ENCODE data around the gene ARID1B.

The ARID1B gene

GRCh38 chr6:157087974-157088373 is 310.8 kb downstream of the ARID1B start:
- ChIA-PET POLR2A (no interaction called here), CTCF (interaction anchor here (2.0 to 2.8 kb wide), 2 partner anchors 9 to 41 kb away, joined by 5 to 10 read pairs; no protein-coding TSS in a partner anchor)
- H3K27me3 ChIP-seq (replicated peaks in 2 of 5; ENCODE audit: control insufficient read depth in 4 of 5, insufficient read depth in 5 of 5, low read length in 4 of 5) = no peaks in the 10 kb centered on the region
- no peak overlapping the region for H3K27ac ChIP-seq (ENCODE audit: insufficient read depth in 1 of 2, low read depth in 1 of 2, low read length in 2 of 2, poor library complexity in 1 of 2, severe bottlenecking in 2 of 2)
- no peak for DNase-seq
- 100% methylated on average over 2 of the region's 2 CpGs for WGBS (ENCODE audit: insufficient coverage)
- peaks cover 0 to 12% (median 0%) of the 10 kb centered on the region in 4 experiments for H3K4me1 ChIP-seq (ENCODE audit: control extremely low read depth in 1 of 4, control insufficient read depth in 4 of 4, insufficient read depth in 4 of 4, low read length in 3 of 4)
- peaks cover 10 to 47% (median 29%) of the 10 kb centered on the region in 4 experiments for H3K36me3 ChIP-seq (ENCODE audit: control insufficient read depth in 4 of 4, insufficient read depth in 4 of 4, low read length in 3 of 4)
- H3K4me3 ChIP-seq (ENCODE audit: control insufficient read depth in 1 of 7, extremely low read depth in 1 of 7, insufficient read depth in 4 of 7, low read depth in 2 of 7, low read length in 6 of 7) = no peak overlapping the region
- H3K9me3 ChIP-seq (ENCODE audit: control extremely low read depth in 1 of 5, control insufficient read depth in 4 of 5, insufficient read depth in 2 of 5, low read depth in 1 of 5, low read length in 4 of 5) = no peaks in the 10 kb centered on the region

DNA sequence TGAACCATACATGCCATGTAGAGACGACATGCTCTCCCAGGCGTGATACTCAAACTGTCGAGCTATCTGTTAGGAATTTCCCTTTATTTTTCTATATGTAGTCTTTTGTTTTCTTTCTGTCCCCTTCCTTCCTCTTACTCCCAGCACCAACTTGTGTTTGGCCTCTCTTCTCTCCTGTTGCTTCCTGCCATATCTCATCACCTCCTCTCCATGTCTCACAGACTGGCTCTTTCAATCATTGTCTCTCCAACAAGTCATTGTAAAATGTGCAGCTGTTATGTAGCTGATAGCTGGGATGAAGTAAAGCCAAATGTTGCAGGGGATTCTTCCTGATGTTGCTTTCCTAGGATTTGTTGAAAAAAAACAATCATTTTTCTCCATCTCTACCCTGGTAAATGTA is 311.7 kb downstream of the ARID1B start:
- ChIA-PET POLR2A (no interaction called here), CTCF (interaction anchor here (1.1 to 2.8 kb wide), 2 partner anchors 9 to 10 kb away, joined by 3 to 10 read pairs; no protein-coding TSS in a partner anchor)
- peaks cover 0 to 12% (median 0%) of the 10 kb centered on the region in 4 experiments for H3K4me1 ChIP-seq (ENCODE audit: control extremely low read depth in 1 of 4, control insufficient read depth in 4 of 4, insufficient read depth in 4 of 4, low read length in 3 of 4)
- no peak for DNase-seq
- H3K4me3 ChIP-seq (ENCODE audit: control insufficient read depth in 1 of 7, extremely low read depth in 1 of 7, insufficient read depth in 4 of 7, low read depth in 2 of 7, low read length in 6 of 7) = no peak overlapping the region
- no CpG with 5 or more reads among the region's 3 CpGs for WGBS (ENCODE audit: insufficient coverage)
- no peaks in the 10 kb centered on the region for H3K9me3 ChIP-seq (ENCODE audit: control extremely low read depth in 1 of 5, control insufficient read depth in 4 of 5, insufficient read depth in 2 of 5, low read depth in 1 of 5, low read length in 4 of 5)
- H3K27me3 ChIP-seq (replicated peaks in 2 of 5; ENCODE audit: control insufficient read depth in 4 of 5, insufficient read depth in 5 of 5, low read length in 4 of 5) = no peaks in the 10 kb centered on the region
- H3K36me3 ChIP-seq (ENCODE audit: control insufficient read depth in 4 of 4, insufficient read depth in 4 of 4, low read length in 3 of 4) = peaks cover 12 to 49% (median 30%) of the 10 kb centered on the region in 4 experiments
- no peak overlapping the region for H3K27ac ChIP-seq (ENCODE audit: insufficient read depth in 1 of 2, low read depth in 1 of 2, low read length in 2 of 2, poor library complexity in 1 of 2, severe bottlenecking in 2 of 2)

DNA sequence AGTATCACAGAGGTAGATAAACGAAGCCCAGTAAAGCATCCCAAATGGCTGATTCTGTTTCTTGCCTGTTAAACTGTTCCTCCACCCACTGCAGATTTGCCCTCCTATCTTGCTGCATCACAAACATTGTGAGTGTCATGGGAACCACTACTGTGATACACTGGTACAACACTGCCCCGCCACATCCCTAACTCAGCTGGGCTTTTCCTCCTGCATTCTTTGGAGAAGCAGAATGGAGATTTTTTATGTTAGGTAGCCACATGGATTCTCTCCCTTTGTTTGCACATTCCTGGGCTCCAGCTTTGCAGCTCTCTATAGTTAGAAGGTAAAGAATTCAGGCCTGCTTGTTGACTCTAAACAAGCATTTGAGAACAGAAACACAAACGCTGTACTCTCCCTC is 312.1 kb downstream of the ARID1B start:
- POLR2A ChIA-PET = no interaction called here
- no peak for DNase-seq
- WGBS (ENCODE audit: insufficient coverage) = 100% methylated on average over 2 of the region's 3 CpGs
- Histone ChIP-seq H3K4me3 (ENCODE audit: control insufficient read depth in 1 of 7, extremely low read depth in 1 of 7, insufficient read depth in 4 of 7, low read depth in 2 of 7, low read length in 6 of 7) (no peak overlapping the region), H3K36me3 (ENCODE audit: control insufficient read depth in 4 of 4, insufficient read depth in 4 of 4, low read length in 3 of 4) (peaks cover 12 to 52% (median 32%) of the 10 kb centered on the region in 4 experiments), H3K9me3 (ENCODE audit: control extremely low read depth in 1 of 5, control insufficient read depth in 4 of 5, insufficient read depth in 2 of 5, low read depth in 1 of 5, low read length in 4 of 5) (no peaks in the 10 kb centered on the region), H3K27ac (ENCODE audit: insufficient read depth in 1 of 2, low read depth in 1 of 2, low read length in 2 of 2, poor library complexity in 1 of 2, severe bottlenecking in 2 of 2) (no peak overlapping the region), H3K27me3 (replicated peaks in 2 of 5; ENCODE audit: control insufficient read depth in 4 of 5, insufficient read depth in 5 of 5, low read length in 4 of 5) (no peaks in the 10 kb centered on the region), H3K4me1 (ENCODE audit: control extremely low read depth in 1 of 4, control insufficient read depth in 4 of 4, insufficient read depth in 4 of 4, low read length in 3 of 4) (peaks cover 0 to 12% (median 0%) of the 10 kb centered on the region in 4 experiments)
- CTCF ChIA-PET = interaction anchor here (1.1 to 2.8 kb wide), 3 partner anchors 9 to 53 kb away, joined by 3 to 10 read pairs (median 5); no protein-coding TSS in a partner anchor

DNA sequence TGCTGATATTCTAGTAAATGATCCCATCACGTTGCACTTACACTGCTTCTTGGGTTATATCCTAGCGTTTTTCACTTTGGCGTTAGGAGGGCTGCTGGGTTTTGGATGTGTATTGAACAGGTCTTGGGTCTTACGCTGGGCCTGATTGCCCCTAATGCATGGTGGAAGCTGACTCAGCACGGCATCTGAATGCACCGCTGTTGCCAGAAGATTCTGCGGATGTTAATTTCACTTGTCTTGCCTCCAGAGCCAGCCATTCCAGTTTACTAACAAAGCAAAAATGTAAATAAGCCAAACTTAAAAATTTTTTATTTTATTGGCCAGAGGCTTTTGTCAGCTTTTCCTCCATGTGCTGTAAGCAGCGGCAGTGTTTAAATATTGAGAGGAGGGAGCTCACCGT is 312.7 kb downstream of the ARID1B start:
- Histone ChIP-seq H3K4me1 (ENCODE audit: control extremely low read depth in 1 of 4, control insufficient read depth in 4 of 4, insufficient read depth in 4 of 4, low read length in 3 of 4) (peaks cover 0 to 12% (median 0%) of the 10 kb centered on the region in 4 experiments), H3K36me3 (ENCODE audit: control insufficient read depth in 4 of 4, insufficient read depth in 4 of 4, low read length in 3 of 4) (peaks cover 12 to 50% (median 29%) of the 10 kb centered on the region in 4 experiments), H3K4me3 (ENCODE audit: control insufficient read depth in 1 of 7, extremely low read depth in 1 of 7, insufficient read depth in 4 of 7, low read depth in 2 of 7, low read length in 6 of 7) (no peak overlapping the region), H3K27ac (ENCODE audit: insufficient read depth in 1 of 2, low read depth in 1 of 2, low read length in 2 of 2, poor library complexity in 1 of 2, severe bottlenecking in 2 of 2) (no peak overlapping the region), H3K27me3 (replicated peaks in 2 of 5; ENCODE audit: control insufficient read depth in 4 of 5, insufficient read depth in 5 of 5, low read length in 4 of 5) (no peaks in the 10 kb centered on the region), H3K9me3 (ENCODE audit: control extremely low read depth in 1 of 5, control insufficient read depth in 4 of 5, insufficient read depth in 2 of 5, low read depth in 1 of 5, low read length in 4 of 5) (no peaks in the 10 kb centered on the region)
- ChIA-PET POLR2A (no interaction called here), CTCF (interaction anchor here (0.8 to 1.5 kb wide), 3 partner anchors 8 to 54 kb away, joined by 3 to 5 read pairs (median 4); no protein-coding TSS in a partner anchor)
- no peak for DNase-seq
- WGBS (ENCODE audit: insufficient coverage) = 97% methylated on average over 5 of the region's 9 CpGs

GRCh38 chr6:157090736-157091135 is 313.6 kb downstream of the ARID1B start:
- POLR2A ChIA-PET = no interaction called here
- no peak overlapping the region for H3K27ac ChIP-seq (ENCODE audit: insufficient read depth in 1 of 2, low read depth in 1 of 2, low read length in 2 of 2, poor library complexity in 1 of 2, severe bottlenecking in 2 of 2)
- WGBS (ENCODE audit: insufficient coverage) = 98% methylated on average over 7 of the region's 9 CpGs
- no peaks in the 10 kb centered on the region for H3K9me3 ChIP-seq (ENCODE audit: control extremely low read depth in 1 of 5, control insufficient read depth in 4 of 5, insufficient read depth in 2 of 5, low read depth in 1 of 5, low read length in 4 of 5)
- DNase-seq = no peak
- H3K36me3 ChIP-seq (ENCODE audit: control insufficient read depth in 4 of 4, insufficient read depth in 4 of 4, low read length in 3 of 4) = peaks cover 12 to 49% (median 23%) of the 10 kb centered on the region in 4 experiments
- H3K4me3 ChIP-seq (ENCODE audit: control insufficient read depth in 1 of 7, extremely low read depth in 1 of 7, insufficient read depth in 4 of 7, low read depth in 2 of 7, low read length in 6 of 7) = no peak overlapping the region
- CTCF ChIA-PET = interaction anchor here (0.8 to 1.5 kb wide), 3 partner anchors 8 to 54 kb away, joined by 3 to 5 read pairs (median 4); no protein-coding TSS in a partner anchor
- H3K27me3 ChIP-seq (replicated peaks in 2 of 5; ENCODE audit: control insufficient read depth in 4 of 5, insufficient read depth in 5 of 5, low read length in 4 of 5) = no peaks in the 10 kb centered on the region
- H3K4me1 ChIP-seq (ENCODE audit: control extremely low read depth in 1 of 4, control insufficient read depth in 4 of 4, insufficient read depth in 4 of 4, low read length in 3 of 4) = peaks cover 0 to 12% (median 0%) of the 10 kb centered on the region in 4 experiments

DNA sequence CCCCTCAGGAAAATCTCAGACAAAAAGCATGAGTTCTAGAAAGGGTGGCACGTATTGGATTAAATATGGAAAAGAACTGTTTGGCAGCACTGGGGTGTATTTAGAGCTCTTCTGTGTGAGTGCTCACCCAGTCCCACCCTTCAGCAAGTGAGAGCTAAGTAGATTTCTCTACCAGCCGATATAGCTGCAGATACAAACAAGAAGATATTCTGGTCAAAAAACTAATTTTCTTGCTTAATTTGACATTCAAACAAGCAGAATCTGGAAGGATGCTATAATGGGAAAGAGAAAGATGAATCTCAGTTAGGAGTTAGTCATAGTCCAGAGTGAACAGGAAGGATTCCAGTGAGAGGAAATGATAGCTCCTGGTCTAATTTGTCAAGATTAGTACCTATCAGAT is 314.1 kb downstream of the ARID1B start:
- Histone ChIP-seq H3K9me3 (ENCODE audit: control extremely low read depth in 1 of 5, control insufficient read depth in 4 of 5, insufficient read depth in 2 of 5, low read depth in 1 of 5, low read length in 4 of 5) (no peaks in the 10 kb centered on the region), H3K27ac (ENCODE audit: insufficient read depth in 1 of 2, low read depth in 1 of 2, low read length in 2 of 2, poor library complexity in 1 of 2, severe bottlenecking in 2 of 2) (no peak overlapping the region), H3K27me3 (replicated peaks in 2 of 5; ENCODE audit: control insufficient read depth in 4 of 5, insufficient read depth in 5 of 5, low read length in 4 of 5) (no peaks in the 10 kb centered on the region), H3K4me3 (ENCODE audit: control insufficient read depth in 1 of 7, extremely low read depth in 1 of 7, insufficient read depth in 4 of 7, low read depth in 2 of 7, low read length in 6 of 7) (no peak overlapping the region), H3K36me3 (ENCODE audit: control insufficient read depth in 4 of 4, insufficient read depth in 4 of 4, low read length in 3 of 4) (peaks cover 12 to 48% (median 25%) of the 10 kb centered on the region in 4 experiments), H3K4me1 (ENCODE audit: control extremely low read depth in 1 of 4, control insufficient read depth in 4 of 4, insufficient read depth in 4 of 4, low read length in 3 of 4) (peaks cover 0 to 12% (median 0%) of the 10 kb centered on the region in 4 experiments)
- ChIA-PET CTCF (no interaction called here), POLR2A (no interaction called here)
- WGBS (ENCODE audit: insufficient coverage) = no CpG with 5 or more reads among the region's 2 CpGs
- no peak for DNase-seq

GRCh38 chr6:157091856-157092460 is 314.8 kb downstream of the ARID1B start:
- Histone ChIP-seq H3K27ac (ENCODE audit: insufficient read depth in 1 of 2, low read depth in 1 of 2, low read length in 2 of 2, poor library complexity in 1 of 2, severe bottlenecking in 2 of 2) (no peak overlapping the region), H3K4me1 (ENCODE audit: control extremely low read depth in 1 of 4, control insufficient read depth in 4 of 4, insufficient read depth in 4 of 4, low read length in 3 of 4) (peaks cover 0 to 12% (median 0%) of the 10 kb centered on the region in 4 experiments), H3K9me3 (ENCODE audit: control extremely low read depth in 1 of 5, control insufficient read depth in 4 of 5, insufficient read depth in 2 of 5, low read depth in 1 of 5, low read length in 4 of 5) (no peaks in the 10 kb centered on the region), H3K4me3 (ENCODE audit: control insufficient read depth in 1 of 7, extremely low read depth in 1 of 7, insufficient read depth in 4 of 7, low read depth in 2 of 7, low read length in 6 of 7) (no peak overlapping the region), H3K27me3 (replicated peaks in 2 of 5; ENCODE audit: control insufficient read depth in 4 of 5, insufficient read depth in 5 of 5, low read length in 4 of 5) (no peaks in the 10 kb centered on the region), H3K36me3 (ENCODE audit: control insufficient read depth in 4 of 4, insufficient read depth in 4 of 4, low read length in 3 of 4) (peaks cover 10 to 46% (median 25%) of the 10 kb centered on the region in 4 experiments)
- DNase-seq = no peak
- ChIA-PET CTCF (no interaction called here), POLR2A (no interaction called here)
- WGBS (ENCODE audit: insufficient coverage) = no CpG with 5 or more reads among the region's 6 CpGs
